ENCODE measurements around the gene PGM1.

The PGM1 gene

GRCh38 chr1:63669151-63669961 lies 76.1 kb downstream of the PGM1 start:
- DNase-seq: no peak

- DNase-seq: no peak
Measured at GRCh38 chr1:63670164-63670563, 77.0 kb downstream of the PGM1 start.

GRCh38 chr1:63671514-63671913 lies 78.3 kb downstream of the PGM1 start:
- no peak for DNase-seq

- DNase-seq: peak; percentile 25 to 67
Measured at GRCh38 chr1:63674238-63674864, 81.1 kb downstream of the PGM1 start.

- no peak for DNase-seq
Measured at GRCh38 chr1:63674865-63675419, 81.7 kb downstream of the PGM1 start.

GRCh38 chr1:63675420-63675931 lies 82.3 kb downstream of the PGM1 start:
- peak; percentile 70 to 77 for DNase-seq

GRCh38 chr1:63677497-63677896 lies 84.3 kb downstream of the PGM1 start:
- DNase-seq: no peak

- no peak for DNase-seq
Measured at GRCh38 chr1:63678200-63678599, 85.0 kb downstream of the PGM1 start.

GRCh38 chr1:63679076-63679475 lies 85.9 kb downstream of the PGM1 start:
- no peak for DNase-seq

GRCh38 chr1:63679589-63679988 lies 86.4 kb downstream of the PGM1 start:
- DNase-seq: no peak

- no peak for DNase-seq
Measured at GRCh38 chr1:63682936-63683335, 89.7 kb downstream of the PGM1 start.

GRCh38 chr1:63683759-63684158 lies 90.5 kb downstream of the PGM1 start:
- DNase-seq: no peak

- no peak for DNase-seq
Measured at GRCh38 chr1:63686696-63687095, 93.5 kb downstream of the PGM1 start.

GRCh38 chr1:63688302-63688890 lies 95.2 kb downstream of the PGM1 start:
- no peak for DNase-seq

- DNase-seq: no peak
Measured at GRCh38 chr1:63690966-63691700, 97.9 kb downstream of the PGM1 start.

- peak; percentile 35 to 70 for DNase-seq
Measured at GRCh38 chr1:63691701-63692425, 98.7 kb downstream of the PGM1 start.

- no peak for DNase-seq
Measured at GRCh38 chr1:63693944-63694571, 100.8 kb downstream of the PGM1 start.

GRCh38 chr1:63698001-63698838 lies 105.0 kb downstream of the PGM1 start:
- DNase-seq: no peak

- no peak for DNase-seq
Measured at GRCh38 chr1:63701187-63701586, 108.0 kb downstream of the PGM1 start.

GRCh38 chr1:63703701-63704107 lies 110.5 kb downstream of the PGM1 start:
- DNase-seq: peak in 1 of 2 experiments; percentile 39

- DNase-seq: no peak
Measured at GRCh38 chr1:63704443-63704842, 111.2 kb downstream of the PGM1 start.

All from NCI-H524 (cell line).